Right atrium auricular region (tissue), 2 donors: ENCODE results near the gene CCDC157. TPM values are rescaled to one million over a fixed set of nuclear protein-coding genes. Genes with fewer than 3 reads are reported as not detected.
"Not testable (repeated sequence)": the region's sequence is repeated elsewhere in the genome, so short reads cannot be mapped to it uniquely, and the experiment has no call there.

Source experiments
- DNase-seq: peaks from one replicate; pipeline ENCODE4 v3.0.0-alpha.2; 2019; ENCODE audit warnings: low spot score
- H3K27ac ChIP-seq, 2 donors: fragments of 200-600 bp; sonication (generic); 1 replicate in 1 of 2; 2 replicates in 1 of 2; pipeline ENCODE4 v1.5.1; 2016 to 2019
- H3K27me3 ChIP-seq, 2 donors: fragments of 200-600 bp; sonication (generic); one replicate each; pipeline versions ENCODE4 v1.5.1 to v1.6.0; 2017 to 2019
- H3K36me3 ChIP-seq: fragments of 200-600 bp; sonication (generic); one replicate; pipeline ENCODE4 v1.5.1; 2016
- H3K4me1 ChIP-seq, 2 donors: fragments of 200-600 bp; sonication (generic); one replicate each; pipeline versions ENCODE4 v1.5.1 to v1.6.0; 2017 to 2019
- H3K4me3 ChIP-seq, 2 donors: fragments of 200-600 bp; sonication (generic); 1 replicate in 1 of 2; 2 replicates in 1 of 2; pipeline ENCODE4 v1.5.1; 2017 to 2019; ENCODE audit warnings: mild to moderate bottlenecking in 1 of 2, moderate library complexity in 1 of 2
- H3K9me3 ChIP-seq, 2 donors: fragments of 200-600 bp; sonication (generic); one replicate each; pipeline ENCODE4 v1.5.1; 2019
- CTCF ChIP-seq, 2 donors: fragments of 200-600 bp; sonication (generic); IDR thresholded peaks; one replicate each; pipeline ENCODE4 v1.5.1; 2019; ENCODE audit warnings: antibody characterized with exemption in 2 of 2
- total RNA-seq, 2 donors: library from RNA; depleted of rRNA; stranded (reverse); fragments of >200 nt; gene quantifications; one replicate each; pipeline ENCODE4 v1.1.0, GENCODE V29; 2016

The CCDC157 gene
- total RNA-seq, 2 donors from 2014 or later: 0.26 to 0.55 TPM

- no peaks in the 10 kb centered on the region for H3K9me3 ChIP-seq
- H3K27me3 ChIP-seq: no peaks in the 10 kb centered on the region
- peak within 1 kb of the TSS; percentile 35 to 56 for H3K27ac ChIP-seq
Measured at GRCh38 chr22:30396871-30397655, 40.3 kb downstream of the CCDC157 start, which contains the start of gene SEC14L2. TSS of gene SEC14L2 (plus strand) at chr22:30397018. CDS start at chr22:30397117, 99 bp downstream.

GRCh38 chr22:30397656-30398635, 41.1 kb downstream of the CCDC157 start:
- Histone ChIP-seq H3K4me1 (peaks cover 0 to 32% of the 10 kb centered on the region in 2 donors), H3K27me3 (no peaks in the 10 kb centered on the region), H3K36me3 (no peaks in the 10 kb centered on the region), H3K27ac (peak overlapping the region in 1 of 2 donors; percentile 35), H3K4me3 (peak overlapping the region; percentile 59), H3K9me3 (no peaks in the 10 kb centered on the region)
- TF ChIP-seq CTCF (IDR thresholded peaks at IDR 0.05): no peak
- no peak for DNase-seq

More at GRCh38 chr22:30396871-30397655, 40.3 kb downstream of the CCDC157 start, which contains the start of gene SEC14L2:
- Histone ChIP-seq H3K4me3 (peak within 1 kb of the TSS; percentile 59), H3K4me1 (peaks cover 0 to 32% of the 10 kb centered on the region in 2 donors), H3K36me3 (no peaks in the 10 kb centered on the region)
- no peak for TF ChIP-seq CTCF (IDR thresholded peaks at IDR 0.05)
- DNase-seq: peak; percentile 73

GRCh38 chr22:30398685-30399680, 42.2 kb downstream of the CCDC157 start:
- H3K36me3 ChIP-seq: no peaks in the 10 kb centered on the region
- H3K4me1 ChIP-seq: peaks cover 0 to 32% of the 10 kb centered on the region in 2 donors
- no peaks in the 10 kb centered on the region for H3K27me3 ChIP-seq
- no peak for TF ChIP-seq CTCF (IDR thresholded peaks at IDR 0.05)
- H3K4me3 ChIP-seq: no peak overlapping the region
- no peaks in the 10 kb centered on the region for H3K9me3 ChIP-seq
- no peak overlapping the region for H3K27ac ChIP-seq
- DNase-seq: no peak

GRCh38 chr22:30399718-30400117, 42.9 kb downstream of the CCDC157 start:
- H3K27me3 ChIP-seq: no peaks in the 10 kb centered on the region
- no peak for DNase-seq
- H3K4me1 ChIP-seq: peaks cover 0 to 32% of the 10 kb centered on the region in 2 donors
- H3K4me3 ChIP-seq: no peak overlapping the region
- no peaks in the 10 kb centered on the region for H3K9me3 ChIP-seq
- H3K27ac ChIP-seq: no peak overlapping the region
- H3K36me3 ChIP-seq: no peaks in the 10 kb centered on the region
- TF ChIP-seq CTCF (IDR thresholded peaks at IDR 0.05): no peak

GRCh38 chr22:30400159-30400558, 43.4 kb downstream of the CCDC157 start:
- Histone ChIP-seq H3K36me3 (no peaks in the 10 kb centered on the region), H3K27ac (no peak overlapping the region), H3K4me3 (no peak overlapping the region), H3K4me1 (peaks cover 0 to 32% of the 10 kb centered on the region in 2 donors), H3K27me3 (no peaks in the 10 kb centered on the region), H3K9me3 (no peaks in the 10 kb centered on the region)
- DNase-seq: no peak
- TF ChIP-seq CTCF (IDR thresholded peaks at IDR 0.05): no peak

- not testable (repeated sequence) for H3K36me3 ChIP-seq, H3K27ac ChIP-seq, H3K27me3 ChIP-seq, H3K9me3 ChIP-seq, DNase-seq, H3K4me3 ChIP-seq
- H3K4me1 ChIP-seq: peaks cover 0 to 31% of the 10 kb centered on the region in 2 donors
Measured at GRCh38 chr22:30401024-30401423, 44.2 kb downstream of the CCDC157 start.
